ENCODE measurements around the gene FSCN2. TPM values are rescaled to one million over a fixed set of nuclear protein-coding genes. Genes with fewer than 3 reads are reported as not detected.

The FSCN2 gene
- total and polyA plus RNA-seq, 7 donors: 0.08 to 0.71 (median 0.11) TPM; not detected in 1

DNA sequence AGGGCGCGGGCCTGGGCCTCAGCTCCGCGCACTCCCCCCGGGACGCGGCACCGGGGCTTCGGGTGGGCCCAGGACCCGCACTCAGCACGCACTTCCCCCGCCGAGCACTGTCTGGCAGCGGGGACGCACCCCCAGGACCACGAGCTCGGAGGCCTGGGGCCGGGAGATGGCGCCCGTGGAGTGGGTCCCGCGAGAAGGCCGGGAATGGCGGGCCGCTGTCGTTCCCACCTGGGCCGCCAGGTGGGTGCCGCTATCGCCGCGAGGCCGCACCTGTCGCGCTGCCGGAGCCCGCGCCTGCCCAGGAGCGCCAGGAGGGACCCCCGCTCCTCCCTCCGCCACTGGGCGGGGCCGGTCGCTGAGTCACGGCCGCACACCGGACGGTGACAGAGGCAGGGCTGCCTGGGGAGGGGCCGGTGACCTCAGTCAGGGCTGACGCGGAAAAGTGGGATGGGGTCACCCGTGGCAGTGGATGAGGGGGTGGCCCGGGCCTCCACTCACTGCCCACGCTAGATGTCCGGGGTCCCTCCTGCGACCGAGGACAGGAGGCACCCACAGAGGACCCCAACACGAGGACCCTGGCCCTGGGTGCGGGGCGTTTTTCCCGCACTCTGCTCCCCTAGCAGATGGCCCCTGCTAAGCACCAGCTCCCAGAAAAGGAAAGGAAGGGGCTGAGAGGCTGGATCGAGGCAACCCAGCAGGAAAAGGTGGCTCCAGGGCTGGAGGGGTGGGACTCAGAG is 8.7 kb upstream of the FSCN2 start:
- Histone ChIP-seq H3K27ac (no peak overlapping the region), H3K4me1 (peaks cover 44% of the 10 kb centered on the region), H3K27me3 (ENCODE audit: insufficient read depth in 3 of 3, low read length in 2 of 3) (peaks cover 0 to 32% (median 6%) of the 10 kb centered on the region in 3 donors), H3K4me3 (peak overlapping the region; percentile 63), H3K36me3 (ENCODE audit: insufficient read depth in 1 of 2, low read depth in 1 of 2) (no peaks in the 10 kb centered on the region), H3K9me3 (no peaks in the 10 kb centered on the region)
- peak; percentile 34 for TF ChIP-seq CTCF (IDR thresholded peaks at IDR 0.05)
- ATAC-seq (peak in 3 of 4 donors; percentile 11 to 22 (median 14)), DNase-seq (peak; percentile 52 to 58)
- WGBS, 3 donors: 14 to 42% (median 20%) methylated on average over 11 to 61 of the region's 61 CpGs
- intact Hi-C loops (cut with DNase I): loop anchor here in 1 of 2 donors (5.0 kb wide), 1 partner anchor 33 kb away; the partner anchor contains the start of gene FAAP100

DNA sequence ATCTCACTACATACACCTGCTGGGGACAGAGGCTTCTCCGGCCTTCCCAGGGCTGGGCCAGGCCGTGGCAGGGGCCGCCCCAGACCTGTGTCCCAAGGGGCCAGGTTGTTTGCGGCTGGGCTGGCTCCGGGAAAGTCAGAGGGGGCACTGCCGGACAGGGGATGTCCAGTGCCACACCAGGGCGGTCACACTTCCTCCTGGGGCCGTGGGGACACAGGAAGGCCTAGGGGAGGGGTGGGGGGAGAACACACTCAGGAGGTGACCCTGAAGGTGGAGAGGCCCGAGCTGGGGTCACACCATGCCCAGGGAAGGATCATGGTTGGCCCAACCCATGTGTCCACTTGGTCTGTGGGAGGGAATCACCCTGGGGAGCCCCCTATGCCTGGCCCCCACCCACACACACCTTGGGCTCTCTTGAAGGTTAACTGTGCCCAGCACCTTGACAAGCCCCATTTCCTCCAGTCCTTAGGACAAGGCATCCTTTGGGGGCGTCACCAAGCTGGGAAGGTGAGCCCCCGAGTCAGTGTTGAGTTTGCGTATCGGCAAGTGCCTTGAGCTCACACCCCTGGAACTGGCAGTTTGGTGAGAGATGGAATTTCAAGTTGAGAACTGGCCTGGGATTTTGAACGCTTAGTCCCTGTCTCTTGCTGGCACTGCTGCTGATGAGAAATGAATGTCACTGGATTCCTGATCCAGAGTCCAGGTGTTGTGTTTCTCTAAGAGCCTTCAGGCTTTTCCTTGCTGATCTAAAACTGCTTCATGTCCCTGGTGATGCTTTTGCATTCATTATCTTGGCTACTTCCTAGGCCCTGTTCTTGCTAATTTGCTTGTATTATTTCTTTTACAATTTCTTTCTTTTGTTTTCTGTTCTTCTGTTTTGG is 7.9 kb upstream of the FSCN2 start:
- no peaks in the 10 kb centered on the region for H3K36me3 ChIP-seq (ENCODE audit: insufficient read depth in 1 of 2, low read depth in 1 of 2)
- no peak for TF ChIP-seq CTCF (IDR thresholded peaks at IDR 0.05)
- peaks cover 44% of the 10 kb centered on the region for H3K4me1 ChIP-seq
- DNase-seq: peak; percentile 20 to 49
- no peak for ATAC-seq
- peaks cover 0 to 38% (median 9%) of the 10 kb centered on the region in 3 donors for H3K27me3 ChIP-seq (ENCODE audit: insufficient read depth in 3 of 3, low read length in 2 of 3)
- no peak overlapping the region for H3K4me3 ChIP-seq
- no peak overlapping the region for H3K27ac ChIP-seq
- H3K9me3 ChIP-seq: no peaks in the 10 kb centered on the region
- 65 to 68% (median 68%) methylated on average over 14 of the region's 14 CpGs for WGBS, 3 donors
- intact Hi-C loops (cut with DNase I): no loop called here

DNA sequence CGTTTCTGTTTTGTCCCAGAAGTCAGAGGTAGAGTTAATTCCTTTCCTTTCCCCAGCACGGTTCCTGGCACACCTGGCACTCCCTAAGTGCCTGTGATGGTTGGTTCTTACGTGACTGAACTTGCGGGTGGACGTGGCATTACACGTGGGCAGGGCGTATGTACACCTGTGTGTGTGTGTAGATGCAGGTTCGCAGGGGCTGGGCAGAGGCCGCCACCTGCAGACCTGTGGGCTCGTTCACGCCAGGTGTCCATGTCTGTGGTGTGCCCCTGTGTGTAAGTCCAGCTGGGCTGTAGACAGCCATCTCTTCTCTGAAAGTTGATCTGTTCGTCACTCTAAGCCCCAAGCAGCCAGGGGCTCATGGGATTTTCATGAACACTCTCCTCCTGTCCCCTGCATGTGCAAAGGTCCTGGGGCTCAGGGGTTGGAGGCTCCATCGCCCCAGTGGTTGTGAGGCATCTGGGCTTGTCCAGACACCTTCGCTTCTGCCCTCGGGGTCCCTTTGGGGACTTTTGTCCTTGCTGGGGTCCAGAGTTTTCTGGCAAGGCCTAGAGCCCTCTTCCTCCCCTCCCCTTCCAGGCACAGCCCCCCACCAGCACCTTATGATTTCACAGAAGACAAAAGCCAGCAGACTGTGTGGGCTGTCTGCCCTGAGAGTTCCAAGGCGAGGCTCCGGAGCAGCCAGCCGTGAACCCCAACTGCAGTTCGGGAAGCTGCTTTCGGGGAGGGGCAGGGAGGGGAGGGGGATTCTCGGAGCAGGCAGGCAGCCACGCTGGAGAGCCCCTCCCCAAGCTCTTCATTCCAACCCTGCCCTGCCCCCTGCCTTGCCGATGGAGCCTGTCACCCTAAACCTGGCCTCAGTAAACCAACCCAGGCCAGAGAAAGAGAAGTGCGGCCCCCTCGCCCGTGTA is 5.4 kb upstream of the FSCN2 start:
- ATAC-seq: no peak
- H3K27ac ChIP-seq: no peak overlapping the region
- TF ChIP-seq CTCF (IDR thresholded peaks at IDR 0.05): no peak
- no peaks in the 10 kb centered on the region for H3K36me3 ChIP-seq (ENCODE audit: insufficient read depth in 1 of 2, low read depth in 1 of 2)
- no peak overlapping the region for H3K4me3 ChIP-seq
- H3K9me3 ChIP-seq: no peaks in the 10 kb centered on the region
- DNase-seq: no peak
- intact Hi-C loops (cut with DNase I): no loop called here
- peaks cover 0 to 48% (median 9%) of the 10 kb centered on the region in 3 donors for H3K27me3 ChIP-seq (ENCODE audit: insufficient read depth in 3 of 3, low read length in 2 of 3)
- peaks cover 32% of the 10 kb centered on the region for H3K4me1 ChIP-seq
- 65 to 68% (median 65%) methylated on average over 24 to 26 of the region's 26 CpGs for WGBS, 3 donors

DNA sequence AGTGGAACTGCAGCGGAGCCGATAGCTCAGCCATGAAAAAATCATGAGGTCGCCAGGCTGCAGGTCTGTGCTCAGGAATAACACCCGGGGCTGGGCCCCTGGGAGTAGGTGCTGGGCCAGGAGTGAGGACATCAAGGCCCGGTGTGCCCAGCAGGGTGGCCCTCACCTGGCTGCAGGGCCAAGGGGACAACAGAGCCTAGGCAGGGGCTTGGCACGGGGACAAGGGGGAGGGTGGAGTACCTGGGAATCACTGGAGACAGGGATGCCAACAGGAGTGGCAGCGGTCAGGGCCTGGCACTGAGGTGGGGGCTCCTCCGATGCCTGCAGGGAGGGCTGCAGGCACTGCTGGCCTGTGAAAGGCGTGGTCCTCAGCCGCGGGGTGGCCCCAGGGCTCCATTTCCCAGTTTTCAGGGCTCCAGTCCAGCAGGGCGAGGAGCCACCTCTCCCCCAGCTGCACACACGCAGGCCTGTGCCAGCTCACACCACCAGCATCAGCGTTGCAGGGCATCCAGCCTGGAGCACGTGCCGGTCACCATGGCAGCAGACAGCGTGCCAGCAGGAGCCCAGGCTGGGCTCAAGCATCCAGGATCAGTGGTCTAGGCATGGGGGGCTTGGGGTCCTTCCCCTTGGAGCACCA is 4.7 kb upstream of the FSCN2 start:
- H3K9me3 ChIP-seq: no peaks in the 10 kb centered on the region
- no peak for TF ChIP-seq CTCF (IDR thresholded peaks at IDR 0.05)
- peaks cover 28% of the 10 kb centered on the region for H3K4me1 ChIP-seq
- no peak for ATAC-seq
- peak in 1 of 2 donors; percentile 28 for DNase-seq
- H3K27me3 ChIP-seq (ENCODE audit: insufficient read depth in 3 of 3, low read length in 2 of 3): peaks cover 0 to 55% (median 9%) of the 10 kb centered on the region in 3 donors
- no peak overlapping the region for H3K27ac ChIP-seq
- intact Hi-C loops (cut with DNase I): no loop called here
- 17 to 29% (median 19%) methylated on average over 16 to 17 of the region's 17 CpGs for WGBS, 3 donors
- H3K36me3 ChIP-seq (ENCODE audit: insufficient read depth in 1 of 2, low read depth in 1 of 2): no peaks in the 10 kb centered on the region
- H3K4me3 ChIP-seq: no peak overlapping the region
